ENCODE measurements around the gene ZNF385B.
"Not testable (repeated sequence)": the region's sequence is repeated elsewhere in the genome, so short reads cannot be mapped to it uniquely, and the experiment has no call there.

ZNF385B gene

GRCh38 chr2:179796213-179797007, 65.0 kb downstream of the ZNF385B start:
- no peak for DNase-seq

DNA sequence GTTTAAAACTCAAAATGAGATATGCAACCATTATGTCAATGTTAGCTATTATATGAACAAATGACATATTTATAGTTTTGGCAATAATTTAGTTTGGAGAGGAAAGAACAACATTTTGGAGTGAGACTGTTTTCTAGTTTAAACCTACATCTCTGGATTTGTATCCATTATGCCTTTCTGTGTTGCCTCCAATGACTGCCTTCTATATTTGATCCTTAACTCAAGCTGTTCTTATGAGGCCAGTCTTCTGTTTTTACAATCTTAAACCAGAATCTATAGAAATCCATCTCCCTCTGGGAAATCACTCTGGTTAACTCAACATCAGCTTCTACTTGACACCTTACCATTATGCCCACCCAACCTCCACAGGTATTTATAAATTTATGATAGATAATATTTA, 67.5 kb downstream of the ZNF385B start:
- no peak for DNase-seq

GRCh38 chr2:179793238-179793637, 68.2 kb downstream of the ZNF385B start:
- no peak for DNase-seq

- DNase-seq = no peak
Observed at GRCh38 chr2:179790235-179791217, 70.9 kb downstream of the ZNF385B start.

GRCh38 chr2:179788104-179788503, 73.3 kb downstream of the ZNF385B start:
- no peak for DNase-seq

- no peak for DNase-seq
Observed at GRCh38 chr2:179787601-179788000, 73.8 kb downstream of the ZNF385B start.

GRCh38 chr2:179785902-179786301, 75.5 kb downstream of the ZNF385B start:
- DNase-seq = no peak

DNA sequence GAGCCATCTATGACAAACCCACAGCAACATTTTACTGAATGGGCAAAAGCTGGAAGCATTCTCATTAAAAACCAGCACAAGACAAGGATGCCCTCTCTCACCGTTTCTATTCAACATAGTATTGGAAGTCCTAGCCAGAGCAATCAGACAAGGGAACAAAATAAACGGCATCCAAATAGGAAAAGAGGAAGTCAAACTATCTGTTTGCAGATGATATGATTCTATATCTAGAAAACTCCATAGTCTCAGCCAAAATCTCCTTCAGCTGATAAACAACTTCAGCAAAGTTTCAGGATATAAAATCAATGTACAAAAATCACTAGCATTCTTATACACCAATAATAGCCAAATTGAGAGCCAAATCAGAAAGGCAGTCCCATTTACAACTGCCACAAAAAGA, 79.1 kb downstream of the ZNF385B start:
- not testable (repeated sequence) for DNase-seq

DNA sequence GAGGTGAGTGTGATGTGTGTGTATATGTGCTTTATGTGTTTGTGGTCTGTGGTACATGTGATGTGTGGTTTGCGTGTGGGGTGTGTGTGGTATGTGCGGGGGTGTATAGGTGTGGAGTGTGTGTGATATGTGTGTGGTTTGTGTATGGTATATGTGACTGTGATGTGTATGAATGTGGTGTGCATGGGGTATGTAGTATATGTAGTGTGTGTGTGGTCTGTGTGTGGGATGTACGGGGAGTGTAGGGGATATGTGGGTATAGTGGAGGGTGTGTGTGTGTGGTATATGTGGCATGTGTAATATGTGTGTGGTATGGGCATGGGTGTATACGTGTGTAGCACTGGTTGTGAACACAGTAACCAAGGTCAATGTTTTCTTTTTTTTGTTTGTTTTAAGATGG, 87.4 kb downstream of the ZNF385B start:
- no peak for DNase-seq

DNA sequence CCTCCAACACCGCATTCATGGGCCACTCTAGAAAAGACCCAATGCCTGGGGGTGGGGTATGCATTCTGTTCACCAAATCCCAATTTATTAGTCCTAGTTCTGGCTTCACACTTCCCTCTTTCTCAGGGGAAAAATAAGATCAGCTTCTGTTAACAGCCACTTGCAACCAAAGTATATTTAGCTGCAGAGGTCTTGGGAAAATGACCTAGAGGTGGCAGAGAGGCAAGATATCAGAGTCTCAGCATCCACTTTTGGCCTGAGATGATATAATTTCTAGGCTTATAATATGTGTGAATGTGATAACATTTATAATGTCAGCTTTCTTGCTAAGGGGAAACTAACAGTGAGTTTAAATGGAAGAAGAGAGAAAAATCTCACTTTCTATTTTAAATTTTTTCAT, 89.1 kb downstream of the ZNF385B start:
- DNase-seq = no peak

DNA sequence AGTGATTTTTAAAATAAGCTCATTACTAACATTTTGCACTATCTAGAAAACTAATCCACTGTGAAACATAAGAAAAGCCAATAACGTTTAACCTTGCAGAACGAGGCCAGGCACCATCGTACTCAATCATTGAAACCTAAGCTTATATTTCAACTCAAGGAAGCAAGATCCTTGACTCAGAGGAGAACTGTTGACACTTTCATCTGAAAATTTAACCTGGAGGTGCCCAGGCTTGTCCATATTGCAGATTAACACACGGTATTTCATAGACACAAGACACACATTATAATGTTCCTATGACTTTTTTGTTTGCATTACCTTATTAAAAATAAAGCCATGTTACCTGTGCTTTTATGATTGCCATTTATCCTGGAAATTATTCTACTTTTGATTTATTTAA, 89.6 kb downstream of the ZNF385B start:
- no peak for DNase-seq

GRCh38 chr2:179770029-179770428, 91.4 kb downstream of the ZNF385B start:
- DNase-seq = no peak

DNA sequence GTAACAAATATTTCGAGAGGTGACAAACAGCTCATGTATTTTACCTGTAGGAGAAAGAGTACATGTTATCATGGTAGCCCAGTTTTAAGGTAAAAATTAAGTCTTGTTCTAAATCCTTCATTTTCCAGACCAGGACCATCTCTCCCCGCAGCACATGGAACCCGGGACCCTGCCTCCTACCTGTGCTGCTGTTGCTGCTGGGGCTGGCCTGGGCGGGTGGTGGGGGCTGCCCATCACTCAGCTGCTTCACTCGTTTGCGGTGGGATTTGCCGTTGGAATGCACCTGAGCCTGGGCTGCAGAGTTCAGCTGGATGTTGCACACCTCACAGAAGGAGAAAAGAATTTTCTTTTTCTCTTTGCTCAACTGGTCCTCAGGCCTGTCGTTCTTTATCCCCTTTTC, 92.1 kb downstream of the ZNF385B start:
- DNase-seq = no peak

DNA sequence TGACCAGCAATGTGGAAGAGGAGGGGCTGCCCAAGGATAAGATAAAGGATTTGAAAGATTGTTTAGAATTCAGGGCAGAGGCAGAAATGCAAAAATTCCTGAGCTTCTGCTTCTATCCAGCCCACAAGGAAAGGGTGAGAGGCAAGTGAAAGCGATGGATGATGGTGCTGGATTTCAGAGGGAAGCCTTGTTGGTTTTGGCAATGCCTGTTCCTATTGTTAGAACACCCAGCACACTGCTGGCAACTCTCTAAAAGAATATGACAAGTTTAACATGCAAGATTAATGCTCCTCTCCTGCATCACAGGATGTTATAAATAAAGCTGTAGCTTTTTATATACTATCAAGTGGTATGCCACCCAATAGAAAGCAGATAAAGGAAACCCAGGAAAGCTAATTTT, 92.6 kb downstream of the ZNF385B start:
- DNase-seq = peak; percentile 16

DNA sequence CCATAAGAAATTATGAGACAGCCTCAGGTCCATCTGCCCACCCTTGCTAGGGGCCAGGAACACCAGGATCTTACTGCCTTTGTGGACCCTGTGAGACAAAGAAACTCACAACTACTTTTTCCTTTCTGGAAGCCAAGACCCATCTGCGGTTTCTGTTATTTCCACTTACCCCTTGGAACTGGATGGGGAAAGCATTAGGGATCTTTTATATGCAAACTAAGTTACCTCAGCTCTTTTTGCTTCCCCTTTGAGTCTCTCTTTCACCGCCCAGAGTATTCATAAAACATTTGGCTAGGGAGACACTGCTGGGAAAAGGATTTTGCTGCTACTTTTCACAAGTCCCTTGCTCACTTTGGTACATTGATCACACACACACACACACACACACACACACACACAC, 95.7 kb downstream of the ZNF385B start:
- no peak for DNase-seq

DNA sequence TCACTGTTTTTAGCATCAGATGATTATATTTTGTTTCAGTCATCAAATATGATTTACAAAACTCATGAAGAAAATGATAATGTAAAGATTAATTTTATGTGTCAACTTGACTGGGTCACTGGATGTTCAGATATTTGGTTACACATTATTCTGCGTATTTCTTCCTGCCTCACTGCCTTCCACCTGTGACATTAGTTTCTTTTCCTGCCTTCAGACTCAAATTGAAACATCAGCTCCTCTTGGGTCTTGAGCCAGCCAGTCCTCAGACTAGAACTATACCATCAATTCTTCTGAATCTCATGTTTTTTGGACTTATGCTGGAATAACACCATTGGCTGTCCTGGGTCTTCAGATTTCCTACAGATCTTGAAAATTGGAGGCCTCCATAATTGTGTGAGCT, 96.7 kb downstream of the ZNF385B start:
- no peak for DNase-seq

- no peak for DNase-seq
Observed at GRCh38 chr2:179758636-179759035, 102.8 kb downstream of the ZNF385B start.

DNA sequence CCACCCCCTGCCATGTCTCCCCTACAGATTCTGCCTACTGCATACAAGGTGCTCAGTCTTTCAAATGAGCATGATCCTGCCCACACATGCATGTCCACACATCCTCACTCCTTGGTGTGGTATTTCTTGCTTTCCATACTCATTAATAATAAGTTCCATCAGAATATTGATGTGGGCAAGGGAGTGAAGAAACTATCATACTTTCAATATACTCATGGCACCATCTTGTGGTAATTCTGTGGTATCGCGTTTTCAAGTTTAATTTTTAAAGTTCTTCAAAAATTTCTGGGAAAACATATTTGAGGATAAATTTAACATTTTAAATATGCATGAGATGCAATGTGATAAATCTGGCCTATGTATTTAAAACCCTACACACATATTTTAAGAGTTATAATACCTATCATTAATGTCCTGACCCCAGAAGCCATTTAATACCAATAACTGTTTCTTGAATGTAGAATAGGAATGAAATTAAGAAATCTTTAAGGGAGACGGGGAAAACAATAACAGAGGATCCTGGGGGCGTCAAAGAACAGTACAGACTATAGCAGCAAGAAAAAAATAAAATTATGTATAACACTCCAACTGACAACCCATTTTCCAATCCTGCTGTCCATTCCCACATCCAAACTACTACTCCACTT, 110.1 kb downstream of the ZNF385B start:
- no peak for DNase-seq

DNA sequence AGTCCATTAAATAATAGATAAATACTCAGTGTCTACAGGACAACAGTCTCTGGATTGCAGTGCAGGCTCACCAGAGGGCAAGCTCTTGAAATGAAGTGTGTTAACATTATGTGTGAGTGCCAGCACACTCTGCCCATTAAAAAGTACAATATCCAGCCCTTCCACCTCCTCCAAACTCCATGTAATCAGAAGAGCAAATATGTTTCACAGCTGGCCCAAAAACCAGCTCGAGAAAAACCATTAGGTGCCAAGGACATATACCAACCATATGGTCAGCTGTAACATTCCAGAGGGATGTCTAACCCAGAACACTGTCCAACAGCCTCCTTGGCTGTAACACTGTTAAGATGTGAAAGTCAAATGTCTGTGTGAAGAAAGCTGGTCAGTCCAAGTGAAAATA, 112.2 kb downstream of the ZNF385B start:
- no peak for DNase-seq

GRCh38 chr2:179746981-179747380, 114.4 kb downstream of the ZNF385B start:
- DNase-seq = no peak

- DNase-seq = no peak
Observed at GRCh38 chr2:179745635-179746256, 115.7 kb downstream of the ZNF385B start.

- DNase-seq = no peak
Observed at GRCh38 chr2:179744401-179744800, 117.0 kb downstream of the ZNF385B start.

- no peak for DNase-seq
Observed at GRCh38 chr2:179741317-179741716, 120.1 kb downstream of the ZNF385B start.
